ENCODE results near the gene PHKB. TPM values are rescaled to one million over a fixed set of nuclear protein-coding genes. Genes with fewer than 3 reads are reported as not detected.

PHKB gene
- total RNA-seq, 1 donor from 2014 or later = 109 TPM

DNA sequence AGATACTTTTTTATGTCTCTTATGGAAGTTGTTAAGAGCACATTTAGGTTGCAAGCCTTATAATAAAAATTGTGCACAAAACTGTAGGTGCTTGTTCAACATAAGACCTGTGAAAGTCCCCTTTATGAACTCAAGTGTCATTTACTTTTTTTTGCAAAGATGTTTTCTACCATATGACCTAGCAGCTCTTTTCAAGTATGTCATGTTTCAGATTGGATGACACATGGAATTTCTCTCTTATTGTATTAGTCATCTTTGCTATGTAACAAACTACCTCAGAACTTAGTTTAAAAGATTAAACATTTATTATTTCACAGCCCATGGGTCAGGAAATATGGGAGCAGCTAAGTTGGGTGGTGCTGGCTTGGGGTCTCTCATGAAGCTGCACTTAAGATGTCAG lies 57.9 kb downstream of the PHKB start:
- no peak for TF ChIP-seq EZH2 (IDR thresholded peaks at IDR 0.05)
- no peak for TF ChIP-seq EZH2phosphoT487 (IDR thresholded peaks at IDR 0.05)
- TF ChIP-seq, protein P1, sequence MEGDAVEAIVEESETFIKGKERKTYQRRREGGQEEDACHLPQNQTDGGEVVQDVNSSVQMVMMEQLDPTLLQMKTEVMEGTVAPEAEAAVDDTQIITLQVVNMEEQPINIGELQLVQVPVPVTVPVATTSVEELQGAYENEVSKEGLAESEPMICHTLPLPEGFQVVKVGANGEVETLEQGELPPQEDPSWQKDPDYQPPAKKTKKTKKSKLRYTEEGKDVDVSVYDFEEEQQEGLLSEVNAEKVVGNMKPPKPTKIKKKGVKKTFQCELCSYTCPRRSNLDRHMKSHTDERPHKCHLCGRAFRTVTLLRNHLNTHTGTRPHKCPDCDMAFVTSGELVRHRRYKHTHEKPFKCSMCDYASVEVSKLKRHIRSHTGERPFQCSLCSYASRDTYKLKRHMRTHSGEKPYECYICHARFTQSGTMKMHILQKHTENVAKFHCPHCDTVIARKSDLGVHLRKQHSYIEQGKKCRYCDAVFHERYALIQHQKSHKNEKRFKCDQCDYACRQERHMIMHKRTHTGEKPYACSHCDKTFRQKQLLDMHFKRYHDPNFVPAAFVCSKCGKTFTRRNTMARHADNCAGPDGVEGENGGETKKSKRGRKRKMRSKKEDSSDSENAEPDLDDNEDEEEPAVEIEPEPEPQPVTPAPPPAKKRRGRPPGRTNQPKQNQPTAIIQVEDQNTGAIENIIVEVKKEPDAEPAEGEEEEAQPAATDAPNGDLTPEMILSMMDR (IDR thresholded peaks at IDR 0.05) = no peak
- Mint-ChIP-seq H3K36me3 (peaks cover 7% of the 10 kb centered on the region), H3K4me3 (no peak overlapping the region), H3K27me3 (ENCODE audit: insufficient read depth, low read depth) (no peaks in the 10 kb centered on the region), H3K27ac (no peak overlapping the region), H3K4me1 (no peaks in the 10 kb centered on the region), H3K9me3 (no peaks in the 10 kb centered on the region)
- H3K9ac ChIP-seq = no peak overlapping the region
- DNase-seq (ENCODE audit: low spot score) = no peak
- no peaks in the 10 kb centered on the region for H3K9me3 ChIP-seq (ENCODE audit: low read depth)
- H3K36me3 ChIP-seq = peaks cover 14% of the 10 kb centered on the region
- H3K27me3 ChIP-seq = no peaks in the 10 kb centered on the region
- H3K27ac ChIP-seq = no peak overlapping the region
- H3F3A ChIP-seq (ENCODE audit: low read depth) = no peaks in the 10 kb centered on the region
- H3K4me1 ChIP-seq = peaks cover 8% of the 10 kb centered on the region
- no peak overlapping the region for H3K4me3 ChIP-seq
- H3K4me2 ChIP-seq = no peak overlapping the region
- H3K79me2 ChIP-seq (ENCODE audit: low read depth) = no peaks in the 10 kb centered on the region
- no peak overlapping the region for H2AFZ ChIP-seq (replicated peaks)
- H4K20me1 ChIP-seq (ENCODE audit: low read depth) = no peaks in the 10 kb centered on the region

DNA sequence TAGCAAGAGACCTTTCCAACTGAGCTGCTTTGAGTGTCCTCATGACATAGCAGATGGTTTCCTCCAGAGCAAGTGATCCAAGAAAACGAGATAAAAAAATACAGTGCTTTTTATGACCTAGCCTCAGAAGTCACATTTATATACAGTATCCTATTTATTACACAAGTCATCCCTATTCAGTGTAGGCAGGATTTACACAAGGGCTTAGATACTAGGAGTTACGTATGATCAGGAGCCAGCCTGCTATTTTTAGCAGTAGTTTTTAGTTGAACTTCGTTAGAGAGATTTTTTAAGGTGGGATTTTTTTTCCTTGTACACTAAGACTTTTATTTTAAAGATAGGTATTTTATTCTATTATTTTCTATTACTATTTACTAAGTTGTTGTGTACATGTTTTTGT lies 58.4 kb downstream of the PHKB start:
- no peak overlapping the region for H3K9ac ChIP-seq
- H2AFZ ChIP-seq (replicated peaks) = no peak overlapping the region
- Mint-ChIP-seq H3K9me3 (no peaks in the 10 kb centered on the region), H3K27me3 (ENCODE audit: insufficient read depth, low read depth) (no peaks in the 10 kb centered on the region), H3K36me3 (peaks cover 7% of the 10 kb centered on the region), H3K4me1 (no peaks in the 10 kb centered on the region), H3K27ac (no peak overlapping the region), H3K4me3 (no peak overlapping the region)
- H3K27ac ChIP-seq = no peak overlapping the region
- no peak for DNase-seq (ENCODE audit: low spot score)
- no peaks in the 10 kb centered on the region for H3K27me3 ChIP-seq
- H3F3A ChIP-seq (ENCODE audit: low read depth) = no peaks in the 10 kb centered on the region
- H3K4me1 ChIP-seq = peaks cover 8% of the 10 kb centered on the region
- no peak overlapping the region for H3K4me2 ChIP-seq
- TF ChIP-seq EZH2phosphoT487 (IDR thresholded peaks at IDR 0.05) (no peak), EZH2 (IDR thresholded peaks at IDR 0.05) (no peak)
- TF ChIP-seq, protein P1 (IDR thresholded peaks at IDR 0.05) = no peak
- H4K20me1 ChIP-seq (ENCODE audit: low read depth) = no peaks in the 10 kb centered on the region
- no peaks in the 10 kb centered on the region for H3K9me3 ChIP-seq (ENCODE audit: low read depth)
- peaks cover 14% of the 10 kb centered on the region for H3K36me3 ChIP-seq
- H3K4me3 ChIP-seq = no peak overlapping the region
- no peaks in the 10 kb centered on the region for H3K79me2 ChIP-seq (ENCODE audit: low read depth)

DNA sequence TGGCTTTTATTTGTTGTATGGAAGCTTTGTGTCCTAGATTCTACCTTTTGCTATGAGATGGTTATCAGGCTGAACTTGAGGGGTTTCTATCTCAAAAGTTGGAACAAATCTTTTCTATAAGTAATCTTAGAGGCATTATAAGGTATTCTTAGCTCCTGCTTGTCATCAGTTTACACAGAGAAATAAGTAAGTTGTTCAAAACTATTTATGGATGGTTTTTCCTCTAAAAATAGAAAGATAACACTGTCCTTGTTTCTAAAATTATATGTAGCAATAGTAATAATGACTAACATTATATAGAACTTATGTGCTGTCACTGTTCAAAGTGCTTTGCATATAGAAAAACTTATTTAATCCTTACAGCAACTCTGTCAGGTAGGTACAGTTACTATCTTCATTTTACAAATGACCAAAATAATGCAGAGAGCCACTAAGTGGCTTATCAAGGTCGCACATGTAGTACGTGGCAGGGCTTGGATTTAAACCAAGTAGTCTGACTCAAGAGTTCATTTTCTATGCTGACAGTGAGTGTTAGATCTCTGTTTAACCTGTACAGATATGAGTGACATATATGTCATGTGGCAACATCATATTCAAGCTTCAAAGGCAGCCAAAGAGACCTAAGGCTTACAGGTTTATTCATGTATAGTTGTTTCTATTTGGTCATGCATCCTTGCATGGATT lies 59.0 kb downstream of the PHKB start:
- Mint-ChIP-seq H3K27ac (no peak overlapping the region), H3K4me3 (no peak overlapping the region), H3K36me3 (peaks cover 6% of the 10 kb centered on the region), H3K9me3 (no peaks in the 10 kb centered on the region), H3K27me3 (ENCODE audit: insufficient read depth, low read depth) (no peaks in the 10 kb centered on the region), H3K4me1 (no peaks in the 10 kb centered on the region)
- Histone ChIP-seq H3K4me2 (no peak overlapping the region), H3K4me1 (peaks cover 8% of the 10 kb centered on the region), H3K27ac (no peak overlapping the region), H3K4me3 (no peak overlapping the region), H3K36me3 (peaks cover 10% of the 10 kb centered on the region), H3F3A (ENCODE audit: low read depth) (no peaks in the 10 kb centered on the region), H4K20me1 (ENCODE audit: low read depth) (no peaks in the 10 kb centered on the region), H3K9me3 (ENCODE audit: low read depth) (no peaks in the 10 kb centered on the region), H2AFZ (replicated peaks) (no peak overlapping the region), H3K9ac (no peak overlapping the region), H3K79me2 (ENCODE audit: low read depth) (no peaks in the 10 kb centered on the region), H3K27me3 (no peaks in the 10 kb centered on the region)
- DNase-seq (ENCODE audit: low spot score) = no peak
- TF ChIP-seq, protein P1 (IDR thresholded peaks at IDR 0.05) = no peak
- TF ChIP-seq EZH2 (IDR thresholded peaks at IDR 0.05) = no peak
- no peak for TF ChIP-seq EZH2phosphoT487 (IDR thresholded peaks at IDR 0.05)

Data from neural progenitor cell (in vitro differentiated cells).